GM04503 (cell line): Measurements from ENCODE around the gene NPFFR1.
A peak's percentile ranks its signal among the peaks of the same experiment; 100 is the strongest.
"Not testable (repeated sequence)": the region's sequence is repeated elsewhere in the genome, so short reads cannot be mapped to it uniquely, and the experiment has no call there.

Source experiments
- DNase-seq: peaks from one replicate; pipeline ENCODE4 v3.0.0-alpha.2; 2012; ENCODE audit warnings: low read depth

The NPFFR1 gene

GRCh38 chr10:70255329-70256299, 28.2 kb downstream of the NPFFR1 start:
- DNase-seq = no peak

- DNase-seq = no peak
Measured at GRCh38 chr10:70254778-70255328, 29.0 kb downstream of the NPFFR1 start.

- DNase-seq = no peak
Measured at GRCh38 chr10:70253878-70254765, 29.7 kb downstream of the NPFFR1 start.

GRCh38 chr10:70250961-70251680, 32.7 kb downstream of the NPFFR1 start:
- DNase-seq = no peak

GRCh38 chr10:70247360-70247759, 36.4 kb downstream of the NPFFR1 start:
- DNase-seq = no peak

GRCh38 chr10:70241081-70241480, 42.7 kb downstream of the NPFFR1 start:
- DNase-seq = no peak

- not testable (repeated sequence) for DNase-seq
Measured at GRCh38 chr10:70239986-70240385, 43.8 kb downstream of the NPFFR1 start.

- not testable (repeated sequence) for DNase-seq
Measured at GRCh38 chr10:70239077-70239976, 44.5 kb downstream of the NPFFR1 start.

- DNase-seq = not testable (repeated sequence)
Measured at GRCh38 chr10:70237958-70238536, 45.8 kb downstream of the NPFFR1 start.

- peak; percentile 75 for DNase-seq
Measured at GRCh38 chr10:70234668-70235447, 48.9 kb downstream of the NPFFR1 start.

- DNase-seq = no peak
Measured at GRCh38 chr10:70233939-70234300, 49.9 kb downstream of the NPFFR1 start.

GRCh38 chr10:70233109-70233938, 50.5 kb downstream of the NPFFR1 start, which contains the start of gene PPA1:
TSS of gene PPA1 (minus strand) at chr10:70233429. CDS start at chr10:70233327, 102 bp downstream.
- DNase-seq = peak; percentile 64

GRCh38 chr10:70232859-70233108, 51.0 kb downstream of the NPFFR1 start:
- no peak for DNase-seq

- no peak for DNase-seq
Measured at GRCh38 chr10:70232155-70232858, 51.5 kb downstream of the NPFFR1 start.

- no peak for DNase-seq
Measured at GRCh38 chr10:70228491-70228890, 55.3 kb downstream of the NPFFR1 start.

- no peak for DNase-seq
Measured at GRCh38 chr10:70227548-70228320, 56.1 kb downstream of the NPFFR1 start.

GRCh38 chr10:70223728-70224127, 60.1 kb downstream of the NPFFR1 start:
- DNase-seq = no peak
